Measurements from ENCODE around the gene DNAH6. TPM values are rescaled to one million over a fixed set of nuclear protein-coding genes. Genes with fewer than 3 reads are reported as not detected.

Gene DNAH6
- total and polyA plus RNA-seq, 2 of the 8 experiments (the other 6 are each of a cell fraction or from before 2014, with no cell fraction given): 0.06 to 0.43 TPM

- TF ChIP-seq CTBP2 (IDR thresholded peaks at IDR 0.05; ENCODE audit: borderline replicate concordance, insufficient read depth, insufficient read length, low read length) (no peak), KDM5A (IDR thresholded peaks at IDR 0.05; ENCODE audit: low read length) (no peak)
Observed at GRCh38 chr2:84805250-84805958, 289.1 kb downstream of the DNAH6 start (continued).
